A172 (cell line): ENCODE measurements around the gene NRROS. TPM values are rescaled to one million over a fixed set of nuclear protein-coding genes. Genes with fewer than 3 reads are reported as not detected.
A peak's percentile ranks its signal among the peaks of the same experiment; 100 is the strongest.

ENCODE experiments used
- DNase-seq: peaks from one replicate; pipeline ENCODE4 v3.0.0-alpha.2; 2015; ENCODE audit warnings: low spot score
- total RNA-seq: library from RNA; depleted of rRNA; stranded (reverse); fragments of >200 nt; shearing (Covaris generic); gene quantifications from 2 replicates; pipeline ENCODE4 v1.2.3, GENCODE V29; 2014

The NRROS gene
- total RNA-seq, 1 experiment from 2014 or later: not detected

DNA sequence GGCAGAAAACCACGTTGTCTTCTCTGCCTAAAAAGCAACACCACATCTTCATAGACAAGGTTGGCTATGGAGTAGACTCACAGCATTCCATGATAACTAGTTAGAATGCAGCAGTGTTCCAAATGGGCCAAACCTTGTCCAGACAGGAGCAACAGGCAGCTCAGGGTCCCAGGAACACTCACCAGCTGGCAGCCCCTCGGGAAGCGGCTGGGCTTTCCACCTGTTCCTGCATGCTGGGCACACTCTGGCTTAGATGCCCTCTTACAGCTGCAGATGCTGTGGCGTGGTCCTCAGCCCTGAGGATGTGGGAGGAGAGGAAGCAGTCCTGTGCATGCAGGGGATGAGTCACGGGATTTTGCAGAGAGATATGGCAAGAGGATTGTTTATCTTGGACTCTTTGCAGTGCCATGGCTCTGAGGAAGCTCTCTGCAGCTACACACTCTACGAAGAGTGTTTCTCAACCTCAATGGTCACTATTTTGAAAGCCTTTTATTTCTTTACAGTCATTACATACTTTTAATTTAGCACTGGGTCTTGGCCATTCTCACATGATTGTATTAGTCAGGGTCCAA, 11.3 kb downstream of the NRROS start:
- DNase-seq: peak; percentile 97

DNA sequence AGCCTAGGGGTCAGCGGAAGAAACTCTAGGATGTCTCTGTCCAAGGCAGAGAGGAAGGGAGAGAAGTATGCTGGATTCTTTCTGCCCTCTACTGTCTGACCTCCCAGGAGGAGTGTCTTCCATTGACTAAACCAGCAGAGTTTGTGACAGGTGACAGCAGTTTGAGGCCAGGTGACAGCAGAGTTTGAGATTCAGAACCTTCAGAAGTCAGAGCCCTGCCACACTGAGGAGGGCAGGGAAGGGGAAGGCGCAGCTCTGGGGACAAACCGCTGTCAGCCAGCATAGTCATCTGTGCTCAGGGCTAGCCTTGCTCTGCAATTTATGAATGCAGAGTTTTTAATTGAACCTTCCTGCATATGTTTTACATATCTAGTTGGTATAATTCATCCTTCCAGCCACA, 12.3 kb downstream of the NRROS start:
- DNase-seq: no peak

GRCh38 chr3:196652961-196653795, 13.7 kb downstream of the NRROS start:
- DNase-seq: no peak

DNA sequence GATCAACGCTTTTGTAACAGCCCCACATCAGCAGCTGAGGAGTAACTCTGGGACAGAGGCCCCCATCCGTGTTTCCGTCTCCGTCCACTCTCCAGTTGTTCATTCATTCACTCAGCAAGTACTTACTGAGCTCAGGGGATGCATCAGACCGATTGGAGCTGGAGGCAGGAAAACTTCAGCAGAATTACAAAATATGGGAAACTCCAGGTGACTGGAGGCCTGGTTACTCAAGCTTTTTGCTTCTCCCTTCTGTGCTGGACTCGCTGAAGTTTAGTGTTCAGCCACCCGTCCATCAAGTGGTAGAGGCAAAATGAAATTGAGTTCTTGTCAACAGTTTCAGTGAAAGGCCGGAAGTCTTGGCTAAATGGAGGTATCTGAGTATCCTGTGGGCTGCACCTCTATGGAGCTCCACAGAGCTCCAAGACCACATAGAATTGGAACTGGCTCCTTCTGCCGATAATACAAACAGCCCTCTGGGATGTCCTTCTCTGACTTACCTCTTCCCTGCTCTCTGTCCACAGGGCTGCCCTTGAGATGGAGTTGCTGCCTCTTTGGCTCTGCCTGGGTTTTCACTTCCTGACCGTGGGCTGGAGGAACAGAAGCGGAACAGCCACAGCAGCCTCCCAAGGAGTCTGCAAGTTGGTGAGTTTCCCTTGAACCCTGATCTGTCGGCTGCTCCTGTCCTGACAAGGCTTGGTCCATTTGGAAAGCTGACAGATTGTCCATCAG, 14.7 kb downstream of the NRROS start:
- no peak for DNase-seq

DNA sequence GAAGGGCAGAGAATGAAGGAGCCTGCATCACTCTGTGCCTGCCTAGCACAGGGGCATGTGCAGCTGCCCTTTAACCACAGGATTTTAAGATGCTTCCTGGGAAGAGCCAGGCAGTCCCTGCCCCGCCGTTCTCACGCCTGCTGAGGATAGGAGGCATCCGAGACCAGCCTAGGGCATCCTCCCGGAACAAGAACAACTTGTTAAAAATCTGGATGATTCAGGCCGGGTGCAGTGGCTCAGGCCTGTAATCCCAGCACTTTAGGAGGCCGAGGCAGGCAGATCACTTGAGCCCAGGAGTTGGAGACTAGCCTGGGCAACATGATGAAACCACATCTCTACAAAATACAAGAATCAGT, 15.2 kb downstream of the NRROS start:
- peak; percentile 59 for DNase-seq

GRCh38 chr3:196655496-196655895, 16.0 kb downstream of the NRROS start:
- no peak for DNase-seq

DNA sequence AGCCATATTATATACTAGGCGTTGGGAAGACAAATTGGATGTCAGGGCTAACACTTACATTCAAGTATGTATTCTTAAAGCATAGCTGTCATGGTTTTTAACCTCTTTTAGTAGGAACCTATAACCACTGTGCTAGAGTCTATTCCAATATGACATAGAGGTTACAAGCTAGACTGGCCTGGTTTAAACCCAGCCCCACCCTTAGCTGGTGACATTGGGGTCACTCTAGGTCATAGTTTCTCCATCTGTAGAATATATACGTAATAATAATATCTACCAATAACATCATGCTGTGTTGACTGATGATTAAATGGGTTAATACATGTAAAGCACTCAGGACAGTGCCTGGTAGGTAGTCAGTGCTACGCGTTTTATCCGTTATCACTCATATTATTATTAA, 16.7 kb downstream of the NRROS start:
- DNase-seq: no peak

DNA sequence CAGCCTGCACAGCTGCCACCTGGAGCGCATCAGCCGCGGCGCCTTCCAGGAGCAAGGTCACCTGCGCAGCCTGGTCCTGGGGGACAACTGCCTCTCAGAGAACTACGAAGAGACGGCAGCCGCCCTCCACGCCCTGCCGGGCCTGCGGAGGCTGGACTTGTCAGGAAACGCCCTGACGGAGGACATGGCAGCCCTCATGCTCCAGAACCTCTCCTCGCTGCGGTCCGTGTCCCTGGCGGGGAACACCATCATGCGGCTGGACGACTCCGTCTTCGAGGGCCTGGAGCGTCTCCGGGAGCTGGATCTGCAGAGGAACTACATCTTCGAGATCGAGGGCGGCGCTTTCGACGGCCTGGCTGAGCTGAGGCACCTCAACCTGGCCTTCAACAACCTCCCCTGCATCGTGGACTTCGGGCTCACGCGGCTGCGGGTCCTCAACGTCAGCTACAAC, 20.4 kb downstream of the NRROS start:
- no peak for DNase-seq

DNA sequence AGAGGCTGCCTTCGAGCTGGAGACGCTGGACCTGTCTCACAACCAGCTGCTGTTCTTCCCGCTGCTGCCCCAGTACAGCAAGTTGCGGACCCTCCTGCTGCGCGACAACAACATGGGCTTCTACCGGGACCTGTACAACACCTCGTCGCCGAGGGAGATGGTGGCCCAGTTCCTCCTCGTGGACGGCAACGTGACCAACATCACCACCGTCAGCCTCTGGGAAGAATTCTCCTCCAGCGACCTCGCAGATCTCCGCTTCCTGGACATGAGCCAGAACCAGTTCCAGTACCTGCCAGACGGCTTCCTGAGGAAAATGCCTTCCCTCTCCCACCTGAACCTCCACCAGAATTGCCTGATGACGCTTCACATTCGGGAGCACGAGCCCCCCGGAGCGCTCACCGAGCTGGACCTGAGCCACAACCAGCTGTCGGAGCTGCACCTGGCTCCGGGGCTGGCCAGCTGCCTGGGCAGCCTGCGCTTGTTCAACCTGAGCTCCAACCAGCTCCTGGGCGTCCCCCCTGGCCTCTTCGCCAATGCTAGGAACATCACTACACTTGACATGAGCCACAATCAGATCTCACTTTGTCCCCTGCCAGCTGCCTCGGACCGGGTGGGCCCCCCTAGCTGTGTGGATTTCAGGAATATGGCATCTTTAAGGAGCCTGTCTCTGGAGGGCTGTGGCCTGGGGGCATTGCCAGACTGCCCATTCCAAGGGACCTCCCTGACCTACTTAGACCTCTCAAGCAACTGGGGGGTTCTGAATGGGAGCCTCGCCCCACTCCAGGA, 21.1 kb downstream of the NRROS start:
- DNase-seq: no peak

DNA sequence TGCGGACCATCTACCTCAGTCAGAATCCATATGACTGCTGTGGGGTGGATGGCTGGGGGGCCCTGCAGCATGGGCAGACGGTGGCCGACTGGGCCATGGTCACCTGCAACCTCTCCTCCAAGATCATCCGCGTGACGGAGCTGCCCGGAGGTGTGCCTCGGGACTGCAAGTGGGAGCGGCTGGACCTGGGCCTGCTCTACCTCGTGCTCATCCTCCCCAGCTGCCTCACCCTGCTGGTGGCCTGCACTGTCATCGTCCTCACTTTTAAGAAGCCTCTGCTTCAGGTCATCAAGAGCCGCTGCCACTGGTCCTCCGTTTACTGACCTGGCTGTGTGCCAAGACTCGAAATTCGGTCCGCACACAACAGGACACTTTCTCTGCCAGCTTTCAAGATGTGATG, 21.9 kb downstream of the NRROS start:
- DNase-seq: no peak

- DNase-seq: no peak
These were observed 22.5 kb downstream of the NRROS start for GRCh38 chr3:196662033-196662432.

GRCh38 chr3:196662711-196663571, 23.4 kb downstream of the NRROS start:
- no peak for DNase-seq

DNA sequence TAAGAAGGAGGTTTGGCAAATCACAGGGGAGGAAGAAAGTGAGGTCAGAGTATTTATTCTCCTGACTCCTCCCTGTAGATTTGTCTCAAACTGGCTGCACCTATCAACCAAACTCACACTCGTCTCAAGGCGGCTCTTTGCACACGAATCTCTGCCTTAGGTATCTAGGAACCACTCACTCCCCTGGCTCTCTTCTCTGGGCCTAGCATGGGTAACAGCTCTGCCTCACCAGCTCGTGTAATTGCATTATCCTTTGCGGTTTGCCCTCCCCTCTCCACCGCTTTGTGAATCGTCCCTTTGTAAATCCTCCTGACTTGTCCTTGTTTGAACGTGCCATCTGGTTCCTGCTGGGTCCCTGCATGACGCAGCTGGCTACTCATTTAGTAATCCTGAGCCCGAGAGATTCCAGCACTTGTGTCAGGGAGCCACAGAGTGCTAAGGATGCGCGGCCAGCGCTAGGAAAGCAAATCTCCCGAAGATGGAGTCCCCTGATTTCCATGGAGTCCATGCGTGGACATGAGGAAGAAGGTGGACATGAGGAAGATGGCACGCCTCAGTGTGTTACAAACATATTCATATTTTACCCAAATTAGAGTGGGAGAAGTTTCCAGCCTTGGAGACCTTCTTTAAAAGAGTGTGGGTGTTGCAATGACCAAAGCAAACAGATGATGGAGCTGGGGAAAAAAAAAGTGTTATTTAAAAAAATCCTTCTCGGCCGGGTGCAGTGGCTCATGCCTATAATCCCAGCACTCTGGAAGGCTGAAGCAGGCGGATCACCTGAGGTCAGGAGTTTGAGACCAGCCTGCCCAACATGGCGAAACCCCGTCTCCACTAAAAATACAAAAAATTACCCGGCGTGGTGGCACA, 26.7 kb downstream of the NRROS start:
- DNase-seq: peak; percentile 95

GRCh38 chr3:196667056-196667825, 27.7 kb downstream of the NRROS start:
- DNase-seq: no peak

- DNase-seq: no peak
These were observed 30.8 kb downstream of the NRROS start for GRCh38 chr3:196670339-196670738.

- DNase-seq: no peak
These were observed 34.1 kb downstream of the NRROS start for GRCh38 chr3:196673632-196674031.

DNA sequence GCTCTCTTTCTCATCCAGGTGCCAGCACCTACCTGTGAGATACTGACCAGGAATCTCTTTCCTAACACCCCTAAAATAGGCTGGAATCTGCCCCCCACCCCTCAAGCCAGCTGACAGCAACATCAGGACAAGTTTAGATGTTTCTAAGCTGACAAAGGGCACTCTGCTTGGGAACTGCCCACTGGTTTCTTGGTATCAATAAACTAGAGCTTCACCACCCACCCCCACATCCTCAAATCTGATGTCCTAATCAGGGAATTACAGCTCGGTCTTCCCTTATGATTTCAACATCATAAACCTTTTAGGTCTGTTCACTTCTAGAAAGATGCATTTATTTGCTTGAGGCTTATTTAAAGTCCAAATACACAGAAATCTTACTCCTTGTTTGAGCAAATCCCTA, 37.9 kb downstream of the NRROS start:
- no peak for DNase-seq

GRCh38 chr3:196677931-196678330, 38.4 kb downstream of the NRROS start:
- DNase-seq: no peak
